Loucy (cell line): ENCODE data around the gene VAT1L.

ENCODE experiments used
- H2AFZ ChIP-seq: fragments of 200-600 bp; sonication (generic); 2 replicates; pipeline ENCODE4 v1.6.0; 2016; ENCODE audit warnings: antibody characterized with exemption, mild to moderate bottlenecking, low read length, moderate library complexity
- H3F3A ChIP-seq: fragments of 200-600 bp; 2 replicates; pipeline ENCODE4 v1.6.0; 2016; ENCODE audit warnings: antibody characterized with exemption, low read depth, mild to moderate bottlenecking
- H3K27me3 ChIP-seq: fragments of 200-600 bp; sonication (generic); 2 replicates; pipeline ENCODE4 v1.6.1; 2014; ENCODE audit warnings: low read length, mild to moderate bottlenecking; ENCODE audit not compliant: insufficient read depth, poor library complexity, severe bottlenecking
- H3K36me3 ChIP-seq: fragments of 200-600 bp; sonication (generic); 2 replicates; pipeline ENCODE4 v1.6.1; 2016; ENCODE audit warnings: low read length; ENCODE audit not compliant: insufficient read depth
- H3K4me1 ChIP-seq: fragments of 200-600 bp; sonication (generic); 2 replicates; pipeline ENCODE4 v1.5.1; 2014; ENCODE audit warnings: low read length, mild to moderate bottlenecking; ENCODE audit not compliant: insufficient read depth, poor library complexity, severe bottlenecking
- H3K4me2 ChIP-seq: fragments of 200-600 bp; sonication (generic); 2 replicates; pipeline ENCODE4 v1.6.0; 2014; ENCODE audit warnings: antibody characterized with exemption, low read length, low read depth, mild to moderate bottlenecking; ENCODE audit not compliant: poor library complexity, severe bottlenecking
- H3K4me3 ChIP-seq: fragments of 200-600 bp; sonication (generic); 2 replicates; pipeline ENCODE4 v1.5.1; 2014; ENCODE audit warnings: low read length, mild to moderate bottlenecking, mixed read lengths; ENCODE audit not compliant: poor library complexity, severe bottlenecking
- H3K79me2 ChIP-seq: fragments of 200-600 bp; sonication (generic); 2 replicates; pipeline ENCODE4 v1.6.1; 2014; ENCODE audit warnings: low read length; ENCODE audit not compliant: insufficient read depth
- H3K9ac ChIP-seq: fragments of 200-600 bp; sonication (generic); 2 replicates; pipeline ENCODE4 v1.6.0; 2014; ENCODE audit warnings: mild to moderate bottlenecking, low read depth, low read length, moderate library complexity; ENCODE audit not compliant: poor library complexity, severe bottlenecking
- H3K9me2 ChIP-seq: fragments of 200-600 bp; sonication (generic); replicated peaks from 2 replicates; pipeline ENCODE4 v1.6.1; 2016; ENCODE audit warnings: low read depth, low read length, mixed read lengths
- H3K9me3 ChIP-seq: fragments of 200-600 bp; sonication (generic); 2 replicates; pipeline ENCODE4 v1.6.1; 2014; ENCODE audit warnings: mild to moderate bottlenecking, antibody characterized with exemption, low read length, low read depth; ENCODE audit not compliant: insufficient read depth
- H4K20me1 ChIP-seq: fragments of 200-600 bp; sonication (generic); 2 replicates; pipeline ENCODE4 v1.6.0; 2014; ENCODE audit warnings: antibody characterized with exemption, low read length, mild to moderate bottlenecking; ENCODE audit not compliant: insufficient read depth, poor library complexity, severe bottlenecking
- CTCF ChIP-seq: fragments of 200-600 bp; sonication (generic); conservative IDR thresholded peaks from 2 replicates; pipeline ENCODE4 v1.5.1; 2014; ENCODE audit warnings: mild to moderate bottlenecking, antibody characterized with exemption, low read length
- EZH2phosphoT487 ChIP-seq: fragments of 200-600 bp; IDR thresholded peaks from 2 replicates; pipeline ENCODE4 v1.6.1; 2018; ENCODE audit warnings: antibody characterized with exemption, mild to moderate bottlenecking, moderate library complexity, borderline replicate concordance

VAT1L gene

GRCh38 chr16:77985111-77985510 is 196.7 kb downstream of the VAT1L start:
- no peaks in the 10 kb centered on the region for H4K20me1 ChIP-seq
- H3K4me2 ChIP-seq = no peak overlapping the region
- no peaks in the 10 kb centered on the region for H3K36me3 ChIP-seq
- H3K79me2 ChIP-seq = no peaks in the 10 kb centered on the region
- H3K9ac ChIP-seq = no peak overlapping the region
- no peak overlapping the region for H2AFZ ChIP-seq
- no peaks in the 10 kb centered on the region for H3K9me3 ChIP-seq
- no peaks in the 10 kb centered on the region for H3K4me1 ChIP-seq
- no peaks in the 10 kb centered on the region for H3K9me2 ChIP-seq
- no peak for TF ChIP-seq EZH2phosphoT487
- H3K27me3 ChIP-seq = no peaks in the 10 kb centered on the region
- H3F3A ChIP-seq = no peaks in the 10 kb centered on the region
- H3K4me3 ChIP-seq = no peak overlapping the region

- Histone ChIP-seq H3K9me2 (no peaks in the 10 kb centered on the region), H3K9ac (no peak overlapping the region), H4K20me1 (no peaks in the 10 kb centered on the region), H2AFZ (no peak overlapping the region), H3K27me3 (no peaks in the 10 kb centered on the region), H3K79me2 (no peaks in the 10 kb centered on the region), H3K36me3 (no peaks in the 10 kb centered on the region), H3K9me3 (no peaks in the 10 kb centered on the region), H3F3A (no peaks in the 10 kb centered on the region), H3K4me1 (no peaks in the 10 kb centered on the region), H3K4me2 (no peak overlapping the region), H3K4me3 (no peak overlapping the region)
- TF ChIP-seq EZH2phosphoT487 (no peak), CTCF (no peak)
Observed at GRCh38 chr16:77986011-77986740, 197.8 kb downstream of the VAT1L start.

GRCh38 chr16:77987810-77988209 is 199.4 kb downstream of the VAT1L start:
- Histone ChIP-seq H3F3A (no peaks in the 10 kb centered on the region), H2AFZ (no peak overlapping the region), H3K9me2 (no peaks in the 10 kb centered on the region), H3K27me3 (no peaks in the 10 kb centered on the region), H3K4me3 (no peak overlapping the region), H3K36me3 (no peaks in the 10 kb centered on the region), H3K9ac (no peak overlapping the region), H3K9me3 (no peaks in the 10 kb centered on the region), H4K20me1 (no peaks in the 10 kb centered on the region), H3K4me1 (no peaks in the 10 kb centered on the region), H3K4me2 (no peak overlapping the region), H3K79me2 (no peaks in the 10 kb centered on the region)
- TF ChIP-seq CTCF (no peak), EZH2phosphoT487 (no peak)

GRCh38 chr16:77989846-77990245 is 201.5 kb downstream of the VAT1L start:
- Histone ChIP-seq H3K4me1 (no peaks in the 10 kb centered on the region), H3K4me2 (no peak overlapping the region), H3K9me2 (no peaks in the 10 kb centered on the region), H3K4me3 (no peak overlapping the region), H3K36me3 (no peaks in the 10 kb centered on the region), H3K9me3 (no peaks in the 10 kb centered on the region), H3K27me3 (no peaks in the 10 kb centered on the region), H3F3A (no peaks in the 10 kb centered on the region), H3K79me2 (no peaks in the 10 kb centered on the region), H3K9ac (no peak overlapping the region), H4K20me1 (no peaks in the 10 kb centered on the region), H2AFZ (no peak overlapping the region)
- TF ChIP-seq EZH2phosphoT487 (no peak), CTCF (no peak)
